ENCODE results near the gene PPP1R3D. TPM values are rescaled to one million over a fixed set of nuclear protein-coding genes. Genes with fewer than 3 reads are reported as not detected.

The PPP1R3D gene
- polyA plus RNA-seq, 3 donors, result 2.0 to 3.9 (median 3.5) TPM

- peaks cover 0 to 13% (median 4%) of the 10 kb centered on the region in 7 donors for H3K9me3 Mint-ChIP-seq
Measured at GRCh38 chr20:59985164-59985563, 45.1 kb upstream of the PPP1R3D start.

DNA sequence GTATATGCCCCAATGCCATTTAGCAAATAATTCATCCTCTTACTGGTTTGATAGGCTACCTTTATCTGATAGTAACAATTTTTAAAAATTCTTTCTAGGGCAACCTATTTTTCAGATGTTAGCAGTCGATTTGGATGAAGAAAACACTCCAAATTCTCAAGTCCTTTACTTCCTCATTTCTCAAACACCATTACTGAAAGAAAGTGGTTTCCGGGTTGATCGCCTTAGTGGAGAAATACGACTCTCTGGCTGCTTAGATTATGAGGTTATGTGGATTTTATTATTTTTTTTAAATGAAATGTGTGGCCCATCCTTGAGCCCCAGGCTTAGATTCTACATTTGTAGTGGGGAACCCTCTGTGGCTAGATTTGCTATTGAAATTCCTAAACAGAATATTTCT is 44.4 kb upstream of the PPP1R3D start:
- H3K4me1 ChIP-seq (ENCODE audit: control insufficient read depth in 1 of 2, insufficient read depth in 2 of 2, low read length in 2 of 2), result peaks cover 31 to 36% of the 10 kb centered on the region in 2 donors
- Mint-ChIP-seq H3K4me1 (peaks cover 35% of the 10 kb centered on the region), H3K4me3 (no peak overlapping the region), H3K27me3 (ENCODE audit: low read depth in 3 of 3) (peaks cover 0 to 2% (median 0%) of the 10 kb centered on the region in 3 donors), H3K9me3 (peaks cover 0 to 16% (median 4%) of the 10 kb centered on the region in 7 donors), H3K27ac (peak overlapping the region; percentile 87 to 98 (median 94)), H3K36me3 (peaks cover 9 to 13% of the 10 kb centered on the region in 2 donors)
- no peak for TF ChIP-seq CTCF (IDR thresholded peaks at IDR 0.05)
- H3K9ac ChIP-seq (ENCODE audit: insufficient read depth, low read length, poor library complexity, severe bottlenecking), result peak overlapping the region; percentile 41
- H2AFZ ChIP-seq (ENCODE audit: insufficient read depth, low read depth, low read length, poor library complexity, severe bottlenecking), result peak overlapping the region; percentile 86
- H3K36me3 ChIP-seq (replicated peaks in 1 of 2; ENCODE audit: control insufficient read depth in 1 of 2, insufficient read depth in 2 of 2, low read length in 2 of 2), result no peaks in the 10 kb centered on the region
- WGBS (ENCODE audit: insufficient coverage), result no CpG with 5 or more reads among the region's 4 CpGs
- intact Hi-C loops (cut with micrococcal nuclease), result no loop called here
- peak overlapping the region; percentile 57 to 84 for H3K27ac ChIP-seq (ENCODE audit: low read depth in 1 of 2, low read length in 2 of 2)
- H4K20me1 ChIP-seq (ENCODE audit: insufficient read depth, low read length), result no peaks in the 10 kb centered on the region
- H3K4me2 ChIP-seq (replicated peaks; ENCODE audit: extremely low read depth, low read length, poor library complexity, severe bottlenecking), result peak overlapping the region; percentile 40
- DNase-seq, result peak; percentile 34 to 74 (median 53)
- H3K27me3 ChIP-seq (ENCODE audit: control insufficient read depth in 2 of 2, insufficient read depth in 2 of 2, low read length in 2 of 2), result no peaks in the 10 kb centered on the region
- H3K9me3 ChIP-seq (replicated peaks in 1 of 2; ENCODE audit: control insufficient read depth in 1 of 2, insufficient read depth in 1 of 2, low read length in 2 of 2), result no peaks in the 10 kb centered on the region
- peak overlapping the region in 1 of 3 experiments; percentile 18 for H3K4me3 ChIP-seq (replicated peaks in 1 of 3; ENCODE audit: low read depth in 2 of 3, low read length in 3 of 3)
- H3K79me2 ChIP-seq (ENCODE audit: insufficient read depth, low read length), result no peaks in the 10 kb centered on the region

More at GRCh38 chr20:59985164-59985563, 45.1 kb upstream of the PPP1R3D start:
- Histone ChIP-seq H4K20me1 (ENCODE audit: insufficient read depth, low read length) (no peaks in the 10 kb centered on the region), H3K9me3 (replicated peaks in 1 of 2; ENCODE audit: control insufficient read depth in 1 of 2, insufficient read depth in 1 of 2, low read length in 2 of 2) (no peaks in the 10 kb centered on the region), H2AFZ (ENCODE audit: insufficient read depth, low read depth, low read length, poor library complexity, severe bottlenecking) (peak overlapping the region; percentile 86), H3K36me3 (replicated peaks in 1 of 2; ENCODE audit: control insufficient read depth in 1 of 2, insufficient read depth in 2 of 2, low read length in 2 of 2) (no peaks in the 10 kb centered on the region), H3K27ac (ENCODE audit: low read depth in 1 of 2, low read length in 2 of 2) (peak overlapping the region; percentile 57 to 84), H3K4me3 (replicated peaks in 1 of 3; ENCODE audit: low read depth in 2 of 3, low read length in 3 of 3) (peak overlapping the region in 1 of 3 experiments; percentile 18), H3K79me2 (ENCODE audit: insufficient read depth, low read length) (no peaks in the 10 kb centered on the region), H3K9ac (ENCODE audit: insufficient read depth, low read length, poor library complexity, severe bottlenecking) (peak overlapping the region; percentile 41), H3K27me3 (ENCODE audit: control insufficient read depth in 2 of 2, insufficient read depth in 2 of 2, low read length in 2 of 2) (no peaks in the 10 kb centered on the region), H3K4me2 (replicated peaks; ENCODE audit: extremely low read depth, low read length, poor library complexity, severe bottlenecking) (peak overlapping the region; percentile 40), H3K4me1 (ENCODE audit: control insufficient read depth in 1 of 2, insufficient read depth in 2 of 2, low read length in 2 of 2) (peaks cover 31 to 36% of the 10 kb centered on the region in 2 donors)
- Mint-ChIP-seq H3K27me3 (ENCODE audit: low read depth in 3 of 3) (peaks cover 0 to 2% (median 0%) of the 10 kb centered on the region in 3 donors), H3K27ac (peak overlapping the region; percentile 9 to 98 (median 93)), H3K4me1 (peaks cover 39% of the 10 kb centered on the region), H3K36me3 (peaks cover 9 to 17% of the 10 kb centered on the region in 2 donors), H3K4me3 (peak overlapping the region in 1 of 2 donors; percentile 5)
- intact Hi-C loops (cut with micrococcal nuclease), result no loop called here
- no peak for TF ChIP-seq CTCF (IDR thresholded peaks at IDR 0.05)
- no peak for DNase-seq
- 33% methylated on average over 4 of the region's 8 CpGs for WGBS (ENCODE audit: insufficient coverage)

All from CD14-positive monocyte (primary cell).